ENCODE results near the gene CALN1.
"Not testable (repeated sequence)": the region's sequence is repeated elsewhere in the genome, so short reads cannot be mapped to it uniquely, and the experiment has no call there.

The CALN1 gene

GRCh38 chr7:71937840-71938371 lies 474.2 kb downstream of the CALN1 start:
- DNase-seq = no peak

- no peak for DNase-seq
These were observed 476.5 kb downstream of the CALN1 start for GRCh38 chr7:71935674-71936073.

GRCh38 chr7:71933426-71933825 lies 478.7 kb downstream of the CALN1 start:
- DNase-seq = no peak

- DNase-seq = no peak
These were observed 486.5 kb downstream of the CALN1 start for GRCh38 chr7:71925663-71926062.

GRCh38 chr7:71914204-71914603 lies 497.9 kb downstream of the CALN1 start:
- DNase-seq = not testable (repeated sequence)

GRCh38 chr7:71912476-71912875 lies 499.7 kb downstream of the CALN1 start:
- no peak for DNase-seq

GRCh38 chr7:71911051-71911450 lies 501.1 kb downstream of the CALN1 start:
- no peak for DNase-seq

- no peak for DNase-seq
These were observed 506.3 kb downstream of the CALN1 start for GRCh38 chr7:71905821-71906220.

GRCh38 chr7:71904484-71904883 lies 507.7 kb downstream of the CALN1 start:
- DNase-seq = no peak

- DNase-seq = no peak
These were observed 511.6 kb downstream of the CALN1 start for GRCh38 chr7:71900556-71900955.

GRCh38 chr7:71896535-71896934 lies 515.6 kb downstream of the CALN1 start:
- no peak for DNase-seq

- no peak for DNase-seq
These were observed 526.1 kb downstream of the CALN1 start for GRCh38 chr7:71886046-71886445.

- no peak for DNase-seq
These were observed 526.7 kb downstream of the CALN1 start for GRCh38 chr7:71885487-71885886.

GRCh38 chr7:71883415-71883814 lies 528.7 kb downstream of the CALN1 start:
- DNase-seq = no peak

- no peak for DNase-seq
These were observed 540.7 kb downstream of the CALN1 start for GRCh38 chr7:71871446-71871845.

- DNase-seq = no peak
These were observed 541.3 kb downstream of the CALN1 start for GRCh38 chr7:71870812-71871211.

- DNase-seq = no peak
These were observed 543.3 kb downstream of the CALN1 start for GRCh38 chr7:71868797-71869196.

GRCh38 chr7:71867626-71868025 lies 544.5 kb downstream of the CALN1 start:
- DNase-seq = no peak

- no peak for DNase-seq
These were observed 547.0 kb downstream of the CALN1 start for GRCh38 chr7:71865172-71865571.

- no peak for DNase-seq
These were observed 548.0 kb downstream of the CALN1 start for GRCh38 chr7:71864130-71864529.

- DNase-seq = no peak
These were observed 551.6 kb downstream of the CALN1 start for GRCh38 chr7:71860572-71860971.

GRCh38 chr7:71857338-71857737 lies 554.8 kb downstream of the CALN1 start:
- no peak for DNase-seq

- no peak for DNase-seq
These were observed 557.4 kb downstream of the CALN1 start for GRCh38 chr7:71854546-71855397.

GRCh38 chr7:71851776-71852498 lies 560.2 kb downstream of the CALN1 start:
- no peak for DNase-seq
